Heart left ventricle (tissue), 16 donors: ENCODE measurements around the gene MAP3K7CL. TPM values are rescaled to one million over a fixed set of nuclear protein-coding genes. Genes with fewer than 3 reads are reported as not detected.
"Not testable (repeated sequence)": the region's sequence is repeated elsewhere in the genome, so short reads cannot be mapped to it uniquely, and the experiment has no call there.

ENCODE experiments used
- ATAC-seq, 4 donors: fragments of 200-7000 bp; cut with Tn5 transposase; one replicate each; pipeline ENCODE4 v1.9.1; 2020 to 2022; ENCODE audit warnings: moderate library complexity in 4 of 4, mild to moderate bottlenecking in 3 of 4, moderate number of reproducible peaks in 1 of 4
- DNase-seq, 5 donors: peaks; one replicate each; pipeline ENCODE4 v3.0.0-alpha.2; 2020
- H3K27ac ChIP-seq, 12 donors: fragments of 200-600 bp; sonication (generic) in 4 of 12; one replicate each; pipeline versions ENCODE4 v1.5.0 to v1.8.0; 2016 to 2022; ENCODE audit warnings: mild to moderate bottlenecking in 2 of 12
- H3K27me3 ChIP-seq, 9 donors: fragments of 200-600 bp; sonication (generic) in 2 of 9; one replicate each; pipeline versions ENCODE4 v1.5.1 to v1.8.0; 2016 to 2022; ENCODE audit warnings: mild to moderate bottlenecking in 3 of 9
- H3K36me3 ChIP-seq, 9 donors: fragments of 200-600 bp; sonication (generic) in 2 of 9; one replicate each; pipeline versions ENCODE4 v1.5.0 to v1.8.0; 2018 to 2022; ENCODE audit warnings: mild to moderate bottlenecking in 2 of 9
- H3K4me1 ChIP-seq, 12 donors: fragments of 200-600 bp; sonication (generic) in 4 of 12; one replicate each; pipeline versions ENCODE4 v1.5.0 to v1.8.0; 2016 to 2022; ENCODE audit warnings: mild to moderate bottlenecking in 3 of 12
- H3K4me3 ChIP-seq, 12 donors: fragments of 200-600 bp; sonication (generic) in 4 of 12; one replicate each; pipeline versions ENCODE4 v1.5.0 to v1.8.0; 2017 to 2022; ENCODE audit warnings: mild to moderate bottlenecking in 9 of 12, moderate library complexity in 4 of 12
- H3K9me3 ChIP-seq, 12 donors: fragments of 200-600 bp; sonication (generic) in 4 of 12; one replicate each; pipeline versions ENCODE4 v1.5.0 to v1.8.0; 2016 to 2022; ENCODE audit warnings: mild to moderate bottlenecking in 1 of 12
- POLR2A ChIP-seq, 2 donors: fragments of 450-650 bp; IDR thresholded peaks; one replicate each; pipeline ENCODE4 v1.6.1; 2017; ENCODE audit warnings: antibody characterized with exemption in 2 of 2, mild to moderate bottlenecking in 2 of 2, moderate library complexity in 2 of 2
- WGBS, 4 donors: extraction: QIAGEN DNeasy Blood & Tissue Kit in 2 of 4; methylation state at CpG; one replicate each; pipeline versions ENCODE4 v1.1.5 to v1.1.7; 2013 to 2018; 5-methylcytosine and 5-hydroxymethylcytosine counted together
- intact Hi-C, 10 donors: fragments of 100-400 bp; cut with DNase I; formaldehyde crosslinking; loops; one replicate each; pipeline versions ENCODE4 v1.11.1 to v1.14.2; 2022
- polyA plus RNA-seq, 2 donors: library from polyadenylated mRNA; stranded (reverse); fragments of 200-250 nt; gene quantifications; one replicate each; pipeline ENCODE4 v1.2.3, GENCODE V29; 2013
- total RNA-seq, 9 donors: library from RNA; depleted of rRNA in 2 of 9; stranded (reverse); fragments of >200 nt in 2 of 9; fragmentation: NEBNext Ultra II Directional in 3 of 9; extraction: Animal tissue kit (Norgen Biotek cat#: 25700) in 3 of 9; gene quantifications; one replicate each; pipeline versions ENCODE4 v1.1.0 to v1.2.4, GENCODE V29; 2016 to 2023
- TF ChIP-seq, protein P1 (sequence below), 12 donors: fragments of 200-600 bp; sonication (generic) in 4 of 12; IDR thresholded peaks; one replicate each; pipeline versions ENCODE4 v1.5.0 to v1.8.0; 2018 to 2022; ENCODE audit warnings: antibody characterized with exemption in 12 of 12, mild to moderate bottlenecking in 5 of 12
- donor health status: ischemic (EF 13 %, LVEDD 7.1; RV severe dilation, severe dysfunction).
- donor health status: healthy with polysubstance abuse.
- donor health status: DM: no; HTN: yes; CAD: no.
- donor health status: DM: no; HTN: no; CAD: no.
- donor health status: ischemic (EF 25% LVEDD 6.9; RV normal size, moderate dysfunction).
- donor health status: ischemic (EF 25% LVEDD 5.7; RV mildly dilated, moderate dysfunction).
- donor health status: healthy.
- donor health status: DM: yes; HTN: yes; CAD: no.
- donor health status: ischemic (EF 35%, LVEDD 5.7; RV mildly dilated, moderate dysfunction).
- donor health status: nonischemic (EF 11% LVEDD 7.7; RV severe dilation, severe dysfunction).
- donor health status: DM: yes; HTN: yes; CAD: no.
- donor health status: PGD.
- donor health status: ischemic (EF 29% LVEDD 5.4; RV normal size, mild dysfunction).
- donor health status: nonischemic (EF 23%, LVEDD 6.1; RV moderate dilation, normal function).

The MAP3K7CL gene
- total and polyA plus RNA-seq, 11 donors: 0.64 to 25.2 (median 6.3) TPM

DNA sequence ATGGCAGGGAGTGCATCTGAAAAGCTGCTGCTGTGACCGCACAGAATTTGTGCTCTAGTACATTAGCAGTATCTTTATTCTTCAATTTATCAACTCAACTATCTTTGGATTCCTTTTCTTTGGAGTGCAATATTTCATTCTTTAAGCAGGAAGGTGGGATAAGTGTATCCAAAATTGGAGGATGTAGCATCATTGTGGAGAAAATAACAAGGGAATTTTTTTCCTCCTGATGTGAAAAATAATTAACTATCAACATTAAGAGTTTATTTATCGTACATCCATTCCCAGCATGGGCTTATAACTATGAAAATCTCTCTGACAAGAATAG lies 25.5 kb downstream of the MAP3K7CL start:
- H3K27ac ChIP-seq: peak overlapping the region in 10 of 12 donors; percentile 5 to 66 (median 55)
- no peak for ATAC-seq
- TF ChIP-seq, protein P1, sequence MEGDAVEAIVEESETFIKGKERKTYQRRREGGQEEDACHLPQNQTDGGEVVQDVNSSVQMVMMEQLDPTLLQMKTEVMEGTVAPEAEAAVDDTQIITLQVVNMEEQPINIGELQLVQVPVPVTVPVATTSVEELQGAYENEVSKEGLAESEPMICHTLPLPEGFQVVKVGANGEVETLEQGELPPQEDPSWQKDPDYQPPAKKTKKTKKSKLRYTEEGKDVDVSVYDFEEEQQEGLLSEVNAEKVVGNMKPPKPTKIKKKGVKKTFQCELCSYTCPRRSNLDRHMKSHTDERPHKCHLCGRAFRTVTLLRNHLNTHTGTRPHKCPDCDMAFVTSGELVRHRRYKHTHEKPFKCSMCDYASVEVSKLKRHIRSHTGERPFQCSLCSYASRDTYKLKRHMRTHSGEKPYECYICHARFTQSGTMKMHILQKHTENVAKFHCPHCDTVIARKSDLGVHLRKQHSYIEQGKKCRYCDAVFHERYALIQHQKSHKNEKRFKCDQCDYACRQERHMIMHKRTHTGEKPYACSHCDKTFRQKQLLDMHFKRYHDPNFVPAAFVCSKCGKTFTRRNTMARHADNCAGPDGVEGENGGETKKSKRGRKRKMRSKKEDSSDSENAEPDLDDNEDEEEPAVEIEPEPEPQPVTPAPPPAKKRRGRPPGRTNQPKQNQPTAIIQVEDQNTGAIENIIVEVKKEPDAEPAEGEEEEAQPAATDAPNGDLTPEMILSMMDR (IDR thresholded peaks at IDR 0.05): no peak
- no peak for TF ChIP-seq POLR2A (IDR thresholded peaks at IDR 0.05)
- WGBS, 4 donors: 83 to 91% (median 86%) methylated on average over 2 of the region's 2 CpGs
- H3K4me1 ChIP-seq: peaks cover 0 to 30% (median 8%) of the 10 kb centered on the region in 12 donors
- H3K27me3 ChIP-seq: no peaks in the 10 kb centered on the region
- intact Hi-C loops: loop anchor here in 1 of 10 donors (10.0 kb wide), 1 partner anchor 61 kb away; no protein-coding TSS in a partner anchor
- DNase-seq: no peak
- H3K9me3 ChIP-seq: no peaks in the 10 kb centered on the region
- peaks cover 0 to 6% (median 0%) of the 10 kb centered on the region in 9 donors for H3K36me3 ChIP-seq
- peak overlapping the region in 7 of 12 donors; percentile 24 to 49 (median 43) for H3K4me3 ChIP-seq

DNA sequence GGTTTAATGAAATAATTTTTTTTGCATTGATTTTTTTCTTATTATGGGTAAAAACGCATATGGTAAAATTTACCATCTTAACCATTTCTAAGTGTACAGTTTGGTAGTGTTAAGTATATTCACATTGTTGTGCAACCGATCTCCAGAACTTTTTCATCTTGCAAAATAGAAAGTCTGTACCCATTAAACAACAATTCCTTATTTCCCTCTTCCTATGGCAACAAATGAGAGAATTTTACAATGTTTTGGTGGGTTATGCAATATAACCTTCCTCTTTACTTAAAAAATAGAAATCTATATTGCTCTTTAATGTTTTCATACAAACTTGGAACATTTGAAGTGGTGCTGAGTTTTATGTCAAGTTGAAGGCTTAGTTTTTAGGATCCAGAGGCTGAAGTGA lies 26.6 kb downstream of the MAP3K7CL start:
- peaks cover 0 to 28% (median 8%) of the 10 kb centered on the region in 12 donors for H3K4me1 ChIP-seq
- TF ChIP-seq POLR2A (IDR thresholded peaks at IDR 0.05): no peak
- TF ChIP-seq, protein P1 (IDR thresholded peaks at IDR 0.05): no peak
- peaks cover 0 to 6% (median 0%) of the 10 kb centered on the region in 9 donors for H3K36me3 ChIP-seq
- 87 to 95% (median 94%) methylated on average over 2 of the region's 2 CpGs for WGBS, 4 donors
- peak overlapping the region in 1 of 12 donors; percentile 43 for H3K27ac ChIP-seq
- DNase-seq (no peak), ATAC-seq (no peak)
- no peaks in the 10 kb centered on the region for H3K27me3 ChIP-seq
- no peaks in the 10 kb centered on the region for H3K9me3 ChIP-seq
- H3K4me3 ChIP-seq: no peak overlapping the region
- intact Hi-C loops: loop anchor here in 1 of 10 donors (10.0 kb wide), 1 partner anchor 62 kb away; no protein-coding TSS in a partner anchor

DNA sequence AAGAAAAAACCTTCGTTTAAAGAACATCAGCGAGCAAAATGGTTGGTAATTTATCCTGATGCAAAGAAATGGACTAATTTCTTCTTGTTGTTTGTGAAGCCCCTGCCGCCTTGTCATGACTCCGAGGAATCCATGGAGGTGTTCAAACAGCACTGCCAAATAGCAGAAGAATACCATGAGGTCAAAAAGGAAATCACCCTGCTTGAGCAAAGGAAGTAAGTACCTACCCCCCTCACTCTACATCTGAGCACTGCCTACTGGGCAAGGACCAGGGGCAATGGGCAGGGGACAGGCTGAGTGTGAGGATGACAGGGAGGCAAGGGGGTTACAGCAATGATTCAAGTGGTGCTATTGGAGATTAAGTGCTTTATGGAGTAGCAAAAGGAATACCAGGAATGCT lies 29.4 kb downstream of the MAP3K7CL start:
- Histone ChIP-seq H3K27me3 (no peaks in the 10 kb centered on the region), H3K4me1 (peaks cover 0 to 46% (median 12%) of the 10 kb centered on the region in 12 donors), H3K4me3 (no peak overlapping the region), H3K36me3 (peaks cover 0 to 6% (median 0%) of the 10 kb centered on the region in 9 donors), H3K9me3 (no peaks in the 10 kb centered on the region), H3K27ac (peak overlapping the region in 1 of 12 donors; percentile 2)
- intact Hi-C loops: loop anchor here in 9 of 10 donors (5.0 to 10.0 kb wide), 9 partner anchors 65 to 212 kb away; partner anchors contain the start of gene BACH1 (in 1 of the 9)
- TF ChIP-seq POLR2A (IDR thresholded peaks at IDR 0.05): no peak
- no peak for DNase-seq
- no peak for ATAC-seq
- 92 to 94% (median 93%) methylated on average over 4 of the region's 4 CpGs for WGBS, 4 donors

DNA sequence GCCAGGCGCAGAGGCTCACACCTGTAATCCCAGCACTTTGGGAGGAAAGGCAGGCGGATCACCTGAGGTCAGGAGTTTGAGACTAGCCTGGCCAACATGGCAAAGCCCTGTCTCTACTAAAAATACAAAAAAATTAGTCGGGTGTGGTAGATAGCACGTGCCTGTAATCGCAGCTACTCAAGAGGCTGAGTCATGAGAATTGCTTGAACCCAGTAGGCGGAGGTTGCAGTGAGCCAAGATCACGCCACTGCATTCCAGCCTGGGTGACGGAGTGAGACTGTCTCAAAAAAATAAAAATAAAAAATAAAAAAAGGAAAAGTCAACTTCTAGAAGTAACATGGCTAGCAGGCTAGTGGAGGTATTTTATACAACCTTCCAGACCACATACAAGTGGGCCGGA lies 32.4 kb downstream of the MAP3K7CL start:
- not testable (repeated sequence) for H3K36me3 ChIP-seq, H3K9me3 ChIP-seq, H3K27me3 ChIP-seq, H3K4me3 ChIP-seq
- DNase-seq (peak in 4 of 5 donors; percentile 44 to 65 (median 56)), ATAC-seq (peak; percentile 40 to 83 (median 65))
- intact Hi-C loops: loop anchor here in 9 of 10 donors (5.0 to 10.0 kb wide), 8 partner anchors 71 to 209 kb away; partner anchors contain the start of gene BACH1 (in 1 of the 9)
- Histone ChIP-seq H3K27ac (peak overlapping the region in 11 of 12 donors; percentile 6 to 76 (median 57)), H3K4me1 (peaks cover 0 to 35% (median 9%) of the 10 kb centered on the region in 12 donors)
- WGBS, 4 donors: 48 to 53% (median 51%) methylated on average over 9 of the region's 9 CpGs

DNA sequence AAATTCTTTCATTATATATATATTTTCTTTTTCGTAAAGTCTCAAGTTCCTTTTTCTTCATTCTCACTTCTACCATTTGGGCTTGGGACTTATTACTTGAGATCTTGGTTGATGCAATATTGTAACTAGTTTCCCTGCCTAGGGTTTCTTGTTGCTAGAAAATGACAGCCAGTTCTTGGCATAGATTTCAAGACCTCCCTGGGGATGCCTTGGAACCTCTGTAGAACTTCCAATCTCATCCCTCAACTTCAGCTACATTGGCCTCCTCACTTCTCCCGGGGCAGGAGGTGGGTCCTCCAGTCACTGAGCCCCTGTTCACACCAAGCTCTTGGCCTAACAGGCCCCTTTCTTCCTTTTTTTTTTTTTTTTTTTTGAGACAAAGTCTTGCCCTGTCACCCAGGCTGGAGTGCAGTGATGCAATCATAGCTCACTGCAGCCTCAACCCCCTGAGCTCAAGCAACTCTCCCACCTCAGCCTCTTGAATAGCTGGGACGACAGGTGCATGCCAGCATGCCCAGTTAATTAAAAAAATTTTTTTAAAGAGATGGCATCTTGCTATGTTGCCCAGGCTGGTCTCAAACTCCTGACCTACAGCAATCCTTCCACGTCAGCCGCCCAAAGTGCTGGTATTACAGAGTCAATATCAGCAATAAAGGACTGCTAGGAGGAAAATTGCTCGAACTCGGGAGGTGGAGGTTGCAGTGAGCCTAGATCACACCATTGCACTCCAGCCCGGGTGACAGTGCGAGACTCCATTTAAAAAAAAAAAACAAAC lies 33.1 kb downstream of the MAP3K7CL start:
- intact Hi-C loops: loop anchor here (1.0 to 10.0 kb wide), 12 partner anchors 71 to 209 kb away; partner anchors contain the start of gene BACH1 (in 1 of the 10)
- H3K4me3 ChIP-seq: no peak overlapping the region
- H3K9me3 ChIP-seq: no peaks in the 10 kb centered on the region
- DNase-seq: peak in 3 of 5 donors; percentile 31 to 56 (median 47)
- peak; percentile 34 to 76 (median 55) for ATAC-seq
- H3K27ac ChIP-seq: peak overlapping the region in 11 of 12 donors; percentile 6 to 76 (median 57)
- TF ChIP-seq POLR2A (IDR thresholded peaks at IDR 0.05): no peak
- TF ChIP-seq, protein P1 (IDR thresholded peaks at IDR 0.05): no peak
- peaks cover 0 to 38% (median 9%) of the 10 kb centered on the region in 12 donors for H3K4me1 ChIP-seq
- 78 to 86% (median 83%) methylated on average over 9 of the region's 9 CpGs for WGBS, 4 donors
- peaks cover 0 to 6% (median 0%) of the 10 kb centered on the region in 9 donors for H3K36me3 ChIP-seq
- no peaks in the 10 kb centered on the region for H3K27me3 ChIP-seq
